AG04449 (cell line): ENCODE data around the gene KIF1C.

Experiments used
- CTCF ChIA-PET: fragments of 350-600 bp; formaldehyde crosslinking; extraction: SDS; loops from one replicate; lab custom pipeline; 2021; ENCODE audit warnings: antibody characterized with exemption; lab: Yijun Ruan, JAX
- POLR2A ChIA-PET: fragments of 400-600, 350-600 bp; formaldehyde crosslinking; extraction: SDS; loops from one replicate; lab custom pipeline; 2020; ENCODE audit warnings: antibody characterized with exemption, inconsistent platforms; lab: Yijun Ruan, JAX
- DNase-seq: peaks from one replicate; pipeline ENCODE4 v3.0.0-alpha.2; 2010; ENCODE audit warnings: low read depth, low spot score
- H3K4me3 ChIP-seq: 2 replicates; pipeline ENCODE4 v1.5.1; 2011; ENCODE audit warnings: low read depth, mild to moderate bottlenecking, control low read depth, low read length
- TF ChIP-seq, protein P1 (sequence below): IDR thresholded peaks from one replicate; pipeline ENCODE4 v1.5.1; 2011; ENCODE audit warnings: mild to moderate bottlenecking, moderate library complexity, low read length, control low read depth, inconsistent platforms; ENCODE audit not compliant: insufficient read depth; ENCODE audit errors: missing control alignments

KIF1C gene

DNA sequence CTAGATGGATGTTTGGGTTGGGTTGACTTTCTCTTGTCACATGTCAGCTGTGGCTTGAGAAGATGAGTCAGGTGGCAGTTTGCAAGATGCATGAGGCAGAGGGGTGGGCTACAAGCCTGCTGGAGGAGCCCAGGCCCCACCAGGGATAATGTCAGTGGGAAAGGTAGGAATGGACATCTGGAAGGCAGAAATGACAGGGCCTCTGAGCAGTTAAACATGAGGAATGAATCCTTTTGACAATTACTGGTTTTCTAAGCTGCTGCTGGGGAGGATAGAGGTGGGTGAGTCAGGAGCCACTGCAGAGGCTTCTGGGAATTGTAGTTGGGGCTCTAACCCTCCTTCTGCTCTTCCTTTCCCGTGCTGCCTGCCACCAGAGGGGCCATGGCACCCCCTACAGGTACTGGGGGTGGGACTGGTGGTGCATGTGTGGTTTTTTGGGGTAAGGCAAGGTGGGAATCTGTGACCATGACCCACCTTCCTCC is 21.8 kb downstream of the KIF1C start:
- no peak overlapping the region for H3K4me3 ChIP-seq
- ChIA-PET POLR2A (interaction anchor here (0.6 kb wide), 1 partner anchor 16 kb away, joined by 3 read pairs; no protein-coding TSS in a partner anchor), CTCF (interaction anchor here (1.1 to 2.5 kb wide), 3 partner anchors 11 to 49 kb away, joined by 3 to 14 read pairs (median 3); no protein-coding TSS in a partner anchor)
- DNase-seq, result no peak
- TF ChIP-seq, protein P1, sequence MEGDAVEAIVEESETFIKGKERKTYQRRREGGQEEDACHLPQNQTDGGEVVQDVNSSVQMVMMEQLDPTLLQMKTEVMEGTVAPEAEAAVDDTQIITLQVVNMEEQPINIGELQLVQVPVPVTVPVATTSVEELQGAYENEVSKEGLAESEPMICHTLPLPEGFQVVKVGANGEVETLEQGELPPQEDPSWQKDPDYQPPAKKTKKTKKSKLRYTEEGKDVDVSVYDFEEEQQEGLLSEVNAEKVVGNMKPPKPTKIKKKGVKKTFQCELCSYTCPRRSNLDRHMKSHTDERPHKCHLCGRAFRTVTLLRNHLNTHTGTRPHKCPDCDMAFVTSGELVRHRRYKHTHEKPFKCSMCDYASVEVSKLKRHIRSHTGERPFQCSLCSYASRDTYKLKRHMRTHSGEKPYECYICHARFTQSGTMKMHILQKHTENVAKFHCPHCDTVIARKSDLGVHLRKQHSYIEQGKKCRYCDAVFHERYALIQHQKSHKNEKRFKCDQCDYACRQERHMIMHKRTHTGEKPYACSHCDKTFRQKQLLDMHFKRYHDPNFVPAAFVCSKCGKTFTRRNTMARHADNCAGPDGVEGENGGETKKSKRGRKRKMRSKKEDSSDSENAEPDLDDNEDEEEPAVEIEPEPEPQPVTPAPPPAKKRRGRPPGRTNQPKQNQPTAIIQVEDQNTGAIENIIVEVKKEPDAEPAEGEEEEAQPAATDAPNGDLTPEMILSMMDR, result peak; percentile 6

DNA sequence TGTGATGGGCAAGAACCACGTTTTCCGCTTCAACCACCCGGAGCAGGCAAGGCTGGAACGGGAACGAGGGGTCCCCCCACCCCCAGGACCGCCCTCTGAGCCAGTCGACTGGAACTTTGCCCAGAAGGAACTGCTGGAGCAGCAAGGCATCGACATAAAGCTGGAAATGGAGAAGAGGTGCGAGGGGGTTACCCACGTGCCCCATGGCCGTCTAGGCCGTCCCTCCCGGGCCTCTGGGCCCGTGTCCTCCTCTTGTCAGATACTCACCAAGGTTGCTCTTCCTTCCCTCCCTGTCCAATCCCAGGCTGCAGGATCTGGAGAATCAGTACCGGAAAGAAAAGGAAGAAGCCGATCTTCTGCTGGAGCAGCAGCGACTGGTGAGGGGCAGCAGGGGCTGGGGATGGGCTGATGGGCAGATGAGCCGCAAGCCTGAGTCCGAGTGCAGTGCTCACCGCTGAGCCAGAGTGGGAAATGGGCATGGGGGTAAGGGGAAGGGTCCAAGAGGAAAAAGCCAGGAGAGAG is 22.8 kb downstream of the KIF1C start:
- POLR2A ChIA-PET, result interaction anchor here (0.6 kb wide), 1 partner anchor 578 kb away, joined by 3 read pairs; no protein-coding TSS in a partner anchor
- TF ChIP-seq, protein P1, result no peak
- H3K4me3 ChIP-seq, result no peak overlapping the region
- DNase-seq, result no peak
- CTCF ChIA-PET, result interaction anchor here (1.7 to 2.5 kb wide), 2 partner anchors 10 to 40 kb away, joined by 4 to 14 read pairs; no protein-coding TSS in a partner anchor

DNA sequence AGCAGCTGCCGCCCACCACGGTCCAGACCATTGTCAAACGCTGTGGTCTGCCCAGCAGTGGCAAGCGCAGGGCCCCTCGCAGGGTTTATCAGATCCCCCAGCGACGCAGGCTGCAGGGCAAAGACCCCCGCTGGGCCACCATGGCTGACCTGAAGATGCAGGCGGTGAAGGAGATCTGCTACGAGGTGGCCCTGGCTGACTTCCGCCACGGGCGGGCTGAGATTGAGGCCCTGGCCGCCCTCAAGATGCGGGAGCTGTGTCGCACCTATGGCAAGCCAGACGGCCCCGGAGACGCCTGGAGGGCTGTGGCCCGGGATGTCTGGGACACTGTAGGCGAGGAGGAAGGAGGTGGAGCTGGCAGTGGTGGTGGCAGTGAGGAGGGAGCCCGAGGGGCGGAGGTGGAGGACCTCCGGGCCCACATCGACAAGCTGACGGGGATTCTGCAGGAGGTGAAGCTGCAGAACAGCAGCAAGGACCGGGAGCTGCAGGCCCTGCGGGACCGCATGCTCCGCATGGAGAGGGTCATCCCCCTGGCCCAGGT is 24.5 kb downstream of the KIF1C start:
- no peak overlapping the region for H3K4me3 ChIP-seq
- DNase-seq, result no peak
- TF ChIP-seq, protein P1, result no peak
- ChIA-PET POLR2A (interaction anchor here (1.4 kb wide), 1 partner anchor 8 kb away, joined by 5 read pairs; no protein-coding TSS in a partner anchor), CTCF (interaction anchor here (1.0 to 2.3 kb wide), 3 partner anchors 9 to 42 kb away, joined by 3 to 13 read pairs (median 4); no protein-coding TSS in a partner anchor)

DNA sequence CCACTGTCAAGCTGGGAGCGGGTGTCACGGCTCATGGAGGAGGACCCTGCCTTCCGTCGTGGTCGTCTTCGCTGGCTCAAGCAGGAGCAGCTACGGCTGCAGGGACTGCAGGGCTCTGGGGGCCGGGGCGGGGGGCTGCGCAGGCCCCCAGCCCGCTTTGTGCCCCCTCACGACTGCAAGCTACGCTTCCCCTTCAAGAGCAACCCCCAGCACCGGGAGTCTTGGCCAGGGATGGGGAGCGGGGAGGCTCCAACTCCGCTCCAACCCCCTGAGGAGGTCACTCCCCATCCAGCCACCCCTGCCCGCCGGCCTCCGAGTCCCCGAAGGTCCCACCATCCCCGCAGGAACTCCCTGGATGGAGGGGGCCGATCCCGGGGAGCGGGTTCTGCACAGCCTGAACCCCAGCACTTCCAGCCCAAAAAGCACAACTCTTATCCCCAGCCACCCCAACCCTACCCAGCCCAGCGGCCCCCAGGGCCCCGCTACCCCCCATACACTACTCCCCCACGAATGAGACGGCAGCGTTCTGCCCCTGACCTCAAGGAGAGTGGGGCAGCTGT is 25.9 kb downstream of the KIF1C start:
- H3K4me3 ChIP-seq, result no peak overlapping the region
- no peak for DNase-seq
- TF ChIP-seq, protein P1, result no peak
- CTCF ChIA-PET, result no interaction called here
- POLR2A ChIA-PET, result interaction anchor here (1.4 kb wide), 1 partner anchor 10 kb away, joined by 5 read pairs; no protein-coding TSS in a partner anchor

DNA sequence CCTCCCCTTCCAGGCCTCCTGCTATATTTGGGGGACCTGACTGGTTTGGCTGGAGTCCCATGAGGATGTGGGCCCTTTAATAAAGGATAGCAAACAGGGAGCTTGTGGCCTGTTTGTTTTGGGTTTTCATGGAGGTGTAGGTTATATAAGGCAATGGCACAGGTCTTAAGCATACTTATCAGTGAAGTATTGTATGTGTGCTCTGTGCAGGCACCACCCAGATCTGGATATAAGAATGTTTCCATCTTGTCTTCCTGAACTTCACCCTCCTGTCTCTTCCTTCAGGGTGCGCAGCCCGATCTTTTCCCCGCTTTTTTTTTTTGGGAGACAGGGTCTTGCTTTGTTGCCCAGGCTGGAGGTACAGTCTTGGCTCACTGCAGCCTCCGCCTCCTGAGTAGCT is 26.9 kb downstream of the KIF1C start:
- CTCF ChIA-PET, result no interaction called here
- TF ChIP-seq, protein P1, result no peak
- no peak overlapping the region for H3K4me3 ChIP-seq
- no peak for DNase-seq
- POLR2A ChIA-PET, result no interaction called here

DNA sequence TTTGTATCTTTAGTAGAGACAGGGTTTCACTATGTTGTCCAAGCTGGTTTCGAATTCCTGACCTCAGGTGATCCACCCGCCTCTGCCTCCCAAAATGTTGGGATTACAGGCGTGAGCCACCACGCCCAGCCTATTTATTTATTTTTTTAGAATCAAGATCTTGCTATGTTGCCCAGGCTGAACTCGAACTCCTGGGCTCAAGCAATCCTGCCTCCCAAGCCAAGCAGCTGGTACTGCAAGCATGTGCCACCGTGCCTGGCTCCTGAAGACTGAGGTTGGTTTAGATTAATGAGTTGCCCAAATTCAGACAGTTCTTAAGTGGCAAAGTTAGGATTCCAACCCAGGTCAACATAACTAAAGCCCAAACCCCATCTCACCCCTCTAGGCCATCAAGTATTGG is 29.5 kb downstream of the KIF1C start:
- TF ChIP-seq, protein P1, result no peak
- H3K4me3 ChIP-seq, result no peak overlapping the region
- ChIA-PET CTCF (interaction anchor here (1.4 to 2.1 kb wide), 3 partner anchors 18 to 34 kb away, joined by 4 to 8 read pairs (median 6); no protein-coding TSS in a partner anchor), POLR2A (interaction anchor here (0.7 kb wide), 1 partner anchor 40 kb away, joined by 3 read pairs; the partner anchor contains the start of gene CAMTA2)
- DNase-seq, result no peak
